Neural cell (in vitro differentiated cells): Measurements from ENCODE around the gene REPIN1.

ENCODE experiments used
- CTCF ChIP-seq: fragments of 450-650 bp; IDR thresholded peaks from 2 replicates; pipeline ENCODE4 v1.5.1; 2014; ENCODE audit warnings: antibody characterized with exemption, mild to moderate bottlenecking, moderate library complexity; ENCODE audit not compliant: poor library complexity, severe bottlenecking
- EP300 ChIP-seq: fragments of 450-650 bp; conservative IDR thresholded peaks from 2 replicates; pipeline ENCODE4 v1.6.1; 2014; ENCODE audit warnings: antibody characterized with exemption, mild to moderate bottlenecking, moderate library complexity; ENCODE audit not compliant: poor library complexity, severe bottlenecking
- EZH2 ChIP-seq: fragments of 200-600, 300-800 bp; shearing (Covaris generic), sonication (generic); IDR thresholded peaks from 2 replicates; pipeline ENCODE4 v1.6.1; 2014; ENCODE audit warnings: antibody characterized with exemption, low read length, borderline replicate concordance, mild to moderate bottlenecking; ENCODE audit not compliant: insufficient read depth, poor library complexity, severe bottlenecking
- MXI1 ChIP-seq: fragments of 450-650 bp; conservative IDR thresholded peaks from 2 replicates; pipeline ENCODE4 v1.6.1; 2014; ENCODE audit warnings: antibody characterized with exemption, mild to moderate bottlenecking; ENCODE audit not compliant: poor library complexity, severe bottlenecking
- POLR2AphosphoS5 ChIP-seq: IDR thresholded peaks from 2 replicates; pipeline ENCODE4 v1.6.1; 2012
- RAD21 ChIP-seq: fragments of 450-650 bp; conservative IDR thresholded peaks from 2 replicates; pipeline ENCODE4 v1.6.1; 2014; ENCODE audit warnings: antibody characterized with exemption, mild to moderate bottlenecking, moderate library complexity
- REST ChIP-seq: IDR thresholded peaks from 2 replicates; pipeline ENCODE4 v1.6.1; 2012; ENCODE audit warnings: borderline replicate concordance
- SMC3 ChIP-seq: fragments of 450-650 bp; conservative IDR thresholded peaks from 2 replicates; pipeline ENCODE4 v1.6.1; 2014; ENCODE audit warnings: antibody characterized with exemption, mild to moderate bottlenecking, moderate library complexity; ENCODE audit not compliant: poor library complexity
- TAF1 ChIP-seq: IDR thresholded peaks from 2 replicates; pipeline ENCODE4 v1.6.1; 2012; ENCODE audit warnings: low read depth

GRCh38 chr7:150384406-150385301 is 16.0 kb downstream of the REPIN1 start:
- TF ChIP-seq CTCF (no peak), TAF1 (no peak), EZH2 (no peak), SMC3 (no peak), POLR2AphosphoS5 (no peak), REST (no peak), RAD21 (no peak), EP300 (no peak), MXI1 (no peak)
